Activated T-cell treated with anti-CD3 and anti-CD28 coated beads, Interleukin-2, amount 50 U/mL, for 1 hour (primary cell): ENCODE measurements around the gene SLFN12L.
A peak's percentile ranks its signal among the peaks of the same experiment; 100 is the strongest.
"Not testable (repeated sequence)": the region's sequence is repeated elsewhere in the genome, so short reads cannot be mapped to it uniquely, and the experiment has no call there.

Source experiments
- DNase-seq: peaks from one replicate; pipeline ENCODE4 v3.0.0-alpha.2; 2020

Gene SLFN12L

DNA sequence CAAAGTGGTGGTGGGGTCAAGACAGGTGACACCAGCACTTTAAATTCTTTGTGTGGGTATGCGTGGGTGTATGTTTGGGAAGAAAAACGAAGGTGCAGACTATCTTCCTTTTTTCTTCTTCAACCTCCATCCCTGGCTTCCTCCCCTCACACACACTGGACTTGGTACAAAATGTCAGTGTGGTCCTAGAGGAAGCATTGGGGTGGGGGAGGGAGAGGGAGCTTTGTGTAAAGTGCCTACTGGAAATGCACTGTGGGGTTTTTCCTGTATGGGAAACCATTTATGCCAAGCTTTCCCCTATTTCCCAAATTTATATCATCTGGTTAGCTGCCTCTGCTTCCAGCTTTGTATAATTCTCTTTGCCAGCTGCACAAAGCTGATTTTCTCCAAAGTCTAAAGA, 44.4 kb downstream of the SLFN12L start:
- DNase-seq: no peak

DNA sequence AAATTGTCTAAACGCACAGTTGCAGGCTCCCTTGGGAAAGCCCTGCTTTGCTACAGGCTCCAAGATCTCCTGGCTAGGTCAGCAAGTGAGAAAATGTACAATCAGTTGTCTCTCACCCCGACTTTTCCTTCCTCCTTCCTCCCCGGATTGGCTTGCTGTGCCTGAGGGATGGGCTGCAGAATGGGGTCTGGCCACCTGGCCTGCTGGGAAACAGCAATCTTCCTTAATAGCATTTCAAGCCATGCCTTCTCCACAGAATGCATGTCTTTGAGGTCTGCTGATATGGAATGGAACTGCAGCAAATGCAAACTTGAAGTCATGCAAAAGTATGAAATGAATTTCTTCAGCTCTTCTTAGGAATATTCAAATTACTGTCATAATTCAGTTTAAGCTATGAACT, 46.1 kb downstream of the SLFN12L start:
- DNase-seq: no peak

- no peak for DNase-seq
These were observed 47.5 kb downstream of the SLFN12L start for GRCh38 chr17:35489944-35490343.

DNA sequence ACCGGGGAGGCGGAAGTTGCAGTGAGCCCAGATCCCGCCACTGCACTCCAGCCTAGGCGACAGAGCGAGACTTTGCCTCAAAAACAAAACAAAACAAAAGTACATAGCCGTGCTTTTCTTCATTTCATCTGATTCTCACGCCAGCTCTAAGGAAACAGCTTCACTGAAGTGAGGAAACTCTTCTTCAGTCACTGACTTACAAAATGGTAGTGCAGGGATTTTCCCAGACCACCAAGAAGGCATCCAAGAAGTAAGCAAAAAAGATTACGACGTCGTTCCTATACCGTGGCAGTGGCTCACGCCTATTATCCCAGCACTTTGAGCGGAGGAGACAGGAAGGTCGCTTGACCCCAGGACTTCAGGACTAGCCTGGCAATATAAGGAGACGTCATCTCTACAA, 48.5 kb downstream of the SLFN12L start:
- no peak for DNase-seq

GRCh38 chr17:35486920-35487732, 50.4 kb downstream of the SLFN12L start:
- DNase-seq: peak; percentile 77

DNA sequence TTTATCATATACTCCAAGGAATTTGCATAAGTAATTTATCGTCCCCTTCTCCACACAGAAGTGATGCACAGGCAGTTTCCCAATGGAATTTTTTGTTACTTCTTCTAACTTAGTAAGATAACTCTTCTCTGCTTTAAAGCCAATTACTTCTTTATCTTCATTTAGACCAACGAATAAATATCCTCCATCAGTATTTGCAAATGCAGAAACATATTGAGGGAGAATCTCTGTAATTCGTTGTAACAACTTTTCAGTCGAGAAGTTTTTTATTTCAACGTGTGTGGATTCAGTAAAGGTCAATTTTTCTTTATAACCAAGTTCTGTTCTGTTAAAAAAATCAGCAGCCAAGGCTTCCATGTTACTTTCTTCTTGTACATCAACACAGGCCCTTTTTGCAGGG, 58.2 kb downstream of the SLFN12L start:
- no peak for DNase-seq

DNA sequence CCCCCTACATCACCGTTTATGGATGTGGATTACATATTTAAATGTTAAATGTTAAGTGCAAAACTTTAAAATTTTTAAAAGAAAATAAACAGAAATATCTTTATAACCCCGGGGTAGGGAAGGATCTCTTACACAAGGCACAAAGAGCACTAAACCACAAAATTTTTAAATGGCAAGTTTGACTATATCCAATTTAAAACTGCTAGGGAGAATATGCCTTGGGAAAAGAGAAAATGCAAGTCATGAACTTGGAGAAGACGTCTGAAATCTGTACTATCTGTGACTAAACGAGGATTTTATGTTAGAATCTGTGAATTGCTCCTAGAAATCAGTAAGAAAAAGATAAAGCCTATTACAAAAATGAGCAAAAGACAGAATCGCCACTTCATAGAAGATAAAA, 60.2 kb downstream of the SLFN12L start:
- DNase-seq: no peak

DNA sequence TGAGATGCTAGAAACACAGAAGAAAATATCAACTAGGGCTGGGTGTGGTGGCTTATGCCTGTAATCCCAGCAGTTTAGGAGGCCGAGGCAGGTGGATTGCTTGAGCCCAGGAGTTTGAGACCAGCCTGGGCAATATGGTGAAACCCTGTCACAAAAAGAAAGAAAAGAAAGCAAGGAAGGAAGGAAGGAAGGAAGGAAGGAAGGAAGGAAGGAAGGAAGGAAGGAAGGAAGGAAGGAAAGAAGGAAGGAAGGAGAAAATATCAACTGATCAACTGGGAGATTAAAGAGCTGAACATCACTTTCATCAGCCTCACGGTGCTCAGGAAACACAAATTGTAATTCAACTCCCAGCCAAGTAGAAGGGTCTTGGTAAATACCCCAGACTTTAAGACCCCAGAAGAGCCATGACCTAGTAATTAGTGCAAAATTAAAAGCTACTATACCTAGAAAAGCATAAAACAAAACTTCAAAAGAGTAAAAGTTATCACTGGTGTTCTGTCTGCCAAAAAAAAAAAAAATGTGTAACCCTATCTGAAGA, 61.1 kb downstream of the SLFN12L start:
- DNase-seq: no peak

DNA sequence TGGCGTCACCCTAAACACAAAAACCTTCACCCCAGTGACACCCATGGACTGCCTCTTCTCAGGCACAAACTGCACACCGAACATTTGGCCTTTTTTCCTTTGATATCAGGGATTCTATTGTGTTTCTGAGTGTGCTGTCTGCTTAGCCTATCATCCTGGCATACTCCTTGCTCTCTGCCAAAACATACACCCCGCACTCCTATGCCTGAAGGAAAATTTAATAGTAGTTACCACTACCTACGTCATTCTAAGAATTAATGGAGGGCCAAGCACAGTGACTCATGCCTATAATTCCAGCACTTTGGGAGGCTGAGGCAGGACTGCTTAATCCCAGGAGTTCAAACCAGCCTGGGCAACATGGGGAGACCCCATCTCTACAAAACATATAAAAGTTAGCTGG, 69.0 kb downstream of the SLFN12L start:
- DNase-seq: no peak

DNA sequence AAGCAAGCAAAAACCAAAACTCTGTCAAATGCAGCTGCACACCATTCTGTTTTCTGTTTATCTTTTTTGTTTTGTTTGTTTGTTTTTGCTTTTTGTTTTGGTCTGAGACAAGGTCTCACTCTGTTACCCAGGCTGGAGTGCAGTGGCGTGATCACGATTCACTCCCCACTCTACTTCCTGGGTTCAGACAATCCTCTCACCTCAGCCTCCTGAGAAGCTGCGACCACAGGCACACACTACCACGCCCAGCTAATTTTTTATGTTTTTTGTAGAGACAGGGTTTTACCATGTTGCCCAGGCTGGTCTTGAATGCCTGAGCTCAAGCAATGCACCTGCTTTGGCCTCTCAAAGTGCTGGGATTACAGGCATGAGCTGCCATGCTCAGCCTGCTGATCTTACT, 69.7 kb downstream of the SLFN12L start:
- DNase-seq: no peak

DNA sequence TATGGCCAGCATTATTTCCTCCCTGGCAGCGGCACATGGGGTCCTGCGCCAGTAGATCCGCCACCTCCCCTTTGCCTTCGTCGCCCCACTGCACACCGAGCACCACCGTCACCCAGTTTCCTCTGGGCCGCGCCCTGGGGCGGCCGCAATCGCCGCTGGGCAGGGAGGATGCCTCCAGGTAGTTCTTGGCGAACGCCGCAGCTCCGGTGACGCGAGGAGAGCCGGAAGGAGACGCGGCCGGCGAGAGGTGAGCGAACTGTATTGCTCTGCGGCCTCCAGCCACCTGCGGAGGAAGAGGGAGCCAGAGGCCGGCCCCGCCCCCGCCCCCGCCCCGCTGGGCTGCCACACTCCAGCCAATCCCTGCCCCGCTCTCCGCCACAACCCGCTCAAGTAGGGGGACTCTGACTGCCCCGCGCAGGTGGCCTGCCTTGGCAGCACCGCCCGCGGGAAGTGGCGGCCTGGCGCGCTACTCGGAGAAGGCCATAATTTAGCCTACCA, 77.1 kb downstream of the SLFN12L start:
- peak; percentile 71 for DNase-seq

DNA sequence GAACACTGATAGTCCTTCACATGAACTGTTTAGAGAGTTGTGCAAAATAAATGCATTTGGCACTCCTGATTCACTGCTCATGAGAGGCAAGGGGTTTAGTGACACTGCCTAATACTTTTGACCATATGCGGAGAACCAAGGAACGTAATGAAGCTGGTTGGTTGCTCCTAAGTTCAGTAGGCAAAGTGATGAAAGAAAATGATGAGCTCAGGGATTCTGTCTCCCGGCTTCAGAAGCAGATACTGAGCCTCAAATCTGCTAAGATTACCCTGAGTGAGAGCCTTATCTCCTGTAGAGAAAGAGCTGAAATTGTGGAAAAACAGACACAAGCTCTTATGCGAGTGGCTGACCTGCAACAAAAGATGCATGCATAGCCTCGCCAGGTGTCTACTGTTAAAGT, 83.4 kb downstream of the SLFN12L start:
- not testable (repeated sequence) for DNase-seq

DNA sequence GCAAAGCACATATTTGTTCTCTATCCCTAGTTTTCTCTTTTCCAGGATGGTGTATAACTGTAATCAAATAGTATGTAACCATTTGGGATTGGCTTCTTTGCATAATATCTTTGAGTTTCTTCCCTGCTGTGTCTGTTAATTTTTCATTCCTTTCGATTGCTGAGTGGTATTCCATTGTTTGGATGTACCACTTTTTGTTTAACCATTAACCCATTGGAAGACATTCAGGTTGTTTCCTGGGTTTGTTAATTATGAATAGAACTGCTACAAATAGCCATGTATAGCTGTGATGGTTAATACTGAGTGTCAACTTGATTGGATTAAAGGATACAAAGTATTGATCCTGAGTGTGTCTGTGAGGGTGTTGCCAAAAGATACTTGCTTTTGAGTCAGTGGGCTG, 84.3 kb downstream of the SLFN12L start:
- DNase-seq: no peak

DNA sequence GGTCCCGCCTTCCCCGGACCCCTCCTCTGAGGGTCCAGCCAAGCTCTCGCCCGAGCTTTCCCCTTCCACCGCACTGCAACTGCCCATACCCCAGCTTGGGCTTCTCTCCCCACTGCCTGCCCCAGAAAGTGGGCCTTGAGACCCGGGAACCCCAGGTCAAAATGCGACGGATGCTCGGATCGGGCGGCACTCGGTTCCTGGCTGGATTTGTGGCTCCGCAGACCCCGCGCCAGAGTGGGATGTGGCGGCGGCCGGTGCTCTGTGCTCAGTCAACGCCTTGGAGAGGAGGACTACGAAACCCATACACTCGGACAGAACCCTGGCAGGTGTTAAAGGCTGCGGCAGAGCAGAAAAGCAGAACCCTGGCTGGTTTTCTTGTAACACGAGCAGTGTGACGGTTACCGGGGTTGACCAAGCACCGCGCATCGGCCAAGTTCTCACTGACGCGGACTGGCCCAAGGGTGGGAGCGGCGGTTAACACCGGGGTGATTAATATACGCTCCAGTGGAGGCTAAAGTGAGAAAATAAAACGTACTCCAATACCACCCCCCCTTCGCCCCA, 88.0 kb downstream of the SLFN12L start:
- no peak for DNase-seq

DNA sequence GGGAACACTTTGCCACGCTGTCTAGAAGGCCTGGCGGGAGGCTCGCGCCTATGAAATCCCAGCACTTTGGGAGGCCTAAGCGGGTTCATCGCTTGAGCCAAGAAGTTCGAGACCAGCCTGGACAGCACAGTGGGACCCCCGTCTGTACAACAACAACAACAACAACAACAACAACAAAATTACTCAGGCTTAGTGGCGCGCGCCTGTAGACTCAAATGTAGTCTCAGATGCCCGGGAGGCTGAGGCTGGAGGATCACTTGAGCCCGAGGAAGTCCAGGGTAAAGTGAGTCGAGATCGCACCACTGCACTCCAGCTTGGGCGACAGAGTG, 88.6 kb downstream of the SLFN12L start:
- DNase-seq: no peak

GRCh38 chr17:35448214-35448898, 89.1 kb downstream of the SLFN12L start, which contains the start of gene SLFN13:
Gene SLFN13, minus strand, starts transcription at chr17:35448766. Its CDS starts 3,086 bp downstream, at chr17:35445680.
- peak; percentile 81 for DNase-seq

DNA sequence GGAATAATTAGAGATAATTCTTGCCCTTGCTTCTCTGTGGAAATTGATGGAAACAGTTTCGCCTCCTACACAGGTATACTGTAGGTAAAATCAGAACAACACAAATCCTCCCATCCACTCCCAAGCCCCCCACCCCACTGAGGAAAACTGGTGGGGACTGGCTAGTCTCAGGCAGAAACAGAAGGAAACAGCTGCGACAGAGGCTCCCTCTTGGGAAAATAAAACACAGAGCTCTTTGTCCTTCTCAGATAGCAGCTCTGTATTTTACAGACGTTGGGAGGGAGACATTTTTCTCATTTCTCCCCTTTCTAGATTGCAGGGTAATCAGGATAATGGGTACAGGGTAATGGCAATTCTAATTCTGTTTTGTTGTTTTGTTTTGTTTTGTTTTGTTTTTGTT, 90.0 kb downstream of the SLFN12L start:
- no peak for DNase-seq

GRCh38 chr17:35438433-35438832, 99.0 kb downstream of the SLFN12L start:
- DNase-seq: no peak

DNA sequence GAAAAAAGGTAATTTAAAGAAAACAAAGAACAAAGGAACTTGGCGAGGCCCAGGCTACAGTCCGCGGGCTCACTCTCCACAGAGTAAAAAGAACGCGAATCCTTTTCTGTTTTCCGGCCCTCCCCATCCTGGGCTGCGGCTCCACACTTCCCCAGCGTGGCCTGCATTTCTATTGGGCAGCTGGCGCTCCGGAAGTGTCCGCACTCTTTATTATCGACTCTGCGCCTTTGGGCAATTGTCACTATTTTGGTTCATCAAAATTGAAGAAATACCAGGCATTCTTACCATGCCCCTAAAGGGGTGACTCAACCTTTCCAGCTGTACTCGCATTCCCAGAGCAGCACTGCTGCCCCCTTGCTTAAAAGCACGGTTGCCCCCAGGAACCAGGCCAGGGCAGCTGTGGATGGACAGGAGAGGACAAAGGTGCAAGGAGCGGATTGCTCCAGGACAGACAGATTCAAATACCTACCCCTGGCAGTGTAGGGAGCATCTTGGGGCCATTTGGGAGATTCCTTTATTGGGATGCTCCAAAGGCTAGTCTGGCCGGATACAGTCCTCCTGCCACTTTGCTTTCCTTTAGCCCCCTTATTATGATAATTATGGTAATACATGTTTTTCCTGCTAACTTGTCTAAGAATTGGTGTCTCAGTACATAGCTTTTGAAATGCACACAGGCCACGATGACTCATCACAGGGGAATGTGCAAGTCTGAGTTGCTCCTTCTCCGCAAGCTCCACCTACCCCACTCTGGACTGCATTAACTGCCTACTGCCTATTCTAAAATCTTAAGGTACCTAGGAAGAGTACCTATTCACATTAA, 104.2 kb downstream of the SLFN12L start:
- peak; percentile 46 for DNase-seq

- DNase-seq: peak; percentile 50
These were observed 105.1 kb downstream of the SLFN12L start, which contains the start of gene SLFN12 for GRCh38 chr17:35432176-35433074. Gene SLFN12, minus strand, starts transcription at chr17:35432500. Its CDS starts 9,472 bp downstream, at chr17:35423028.

- no peak for DNase-seq
These were observed 107.8 kb downstream of the SLFN12L start for GRCh38 chr17:35429702-35430101.

GRCh38 chr17:35428229-35428628, 109.2 kb downstream of the SLFN12L start:
- DNase-seq: no peak
